Uterus (tissue), 2 donors: Measurements from ENCODE around the gene KLK13.

Source experiments
- POLR2A ChIP-seq, 2 donors: fragments of 450-650 bp; IDR thresholded peaks; one replicate each; pipeline ENCODE4 v1.6.1; 2016; ENCODE audit warnings: antibody characterized with exemption in 2 of 2, mild to moderate bottlenecking in 1 of 2, moderate library complexity in 1 of 2
- TF ChIP-seq, protein P1 (sequence below), 4 experiments: fragments of 200-600 bp in 2 of 4; fragments of 450-650 bp in 2 of 4; sonication (generic) in 2 of 4; IDR thresholded peaks; one replicate each; pipeline ENCODE4 v1.5.1; 2016 to 2019; ENCODE audit warnings: antibody characterized with exemption in 4 of 4, mild to moderate bottlenecking in 2 of 4, moderate library complexity in 1 of 4

- TF ChIP-seq, protein P1, sequence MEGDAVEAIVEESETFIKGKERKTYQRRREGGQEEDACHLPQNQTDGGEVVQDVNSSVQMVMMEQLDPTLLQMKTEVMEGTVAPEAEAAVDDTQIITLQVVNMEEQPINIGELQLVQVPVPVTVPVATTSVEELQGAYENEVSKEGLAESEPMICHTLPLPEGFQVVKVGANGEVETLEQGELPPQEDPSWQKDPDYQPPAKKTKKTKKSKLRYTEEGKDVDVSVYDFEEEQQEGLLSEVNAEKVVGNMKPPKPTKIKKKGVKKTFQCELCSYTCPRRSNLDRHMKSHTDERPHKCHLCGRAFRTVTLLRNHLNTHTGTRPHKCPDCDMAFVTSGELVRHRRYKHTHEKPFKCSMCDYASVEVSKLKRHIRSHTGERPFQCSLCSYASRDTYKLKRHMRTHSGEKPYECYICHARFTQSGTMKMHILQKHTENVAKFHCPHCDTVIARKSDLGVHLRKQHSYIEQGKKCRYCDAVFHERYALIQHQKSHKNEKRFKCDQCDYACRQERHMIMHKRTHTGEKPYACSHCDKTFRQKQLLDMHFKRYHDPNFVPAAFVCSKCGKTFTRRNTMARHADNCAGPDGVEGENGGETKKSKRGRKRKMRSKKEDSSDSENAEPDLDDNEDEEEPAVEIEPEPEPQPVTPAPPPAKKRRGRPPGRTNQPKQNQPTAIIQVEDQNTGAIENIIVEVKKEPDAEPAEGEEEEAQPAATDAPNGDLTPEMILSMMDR (IDR thresholded peaks at IDR 0.05): no peak
- no peak for TF ChIP-seq POLR2A (IDR thresholded peaks at IDR 0.05)
Observed at GRCh38 chr19:51107406-51108065, 42.6 kb upstream of the KLK13 start.
